Measurements from ENCODE around the gene KLF17.

KLF17 gene, protein sequence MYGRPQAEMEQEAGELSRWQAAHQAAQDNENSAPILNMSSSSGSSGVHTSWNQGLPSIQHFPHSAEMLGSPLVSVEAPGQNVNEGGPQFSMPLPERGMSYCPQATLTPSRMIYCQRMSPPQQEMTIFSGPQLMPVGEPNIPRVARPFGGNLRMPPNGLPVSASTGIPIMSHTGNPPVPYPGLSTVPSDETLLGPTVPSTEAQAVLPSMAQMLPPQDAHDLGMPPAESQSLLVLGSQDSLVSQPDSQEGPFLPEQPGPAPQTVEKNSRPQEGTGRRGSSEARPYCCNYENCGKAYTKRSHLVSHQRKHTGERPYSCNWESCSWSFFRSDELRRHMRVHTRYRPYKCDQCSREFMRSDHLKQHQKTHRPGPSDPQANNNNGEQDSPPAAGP

DNA sequence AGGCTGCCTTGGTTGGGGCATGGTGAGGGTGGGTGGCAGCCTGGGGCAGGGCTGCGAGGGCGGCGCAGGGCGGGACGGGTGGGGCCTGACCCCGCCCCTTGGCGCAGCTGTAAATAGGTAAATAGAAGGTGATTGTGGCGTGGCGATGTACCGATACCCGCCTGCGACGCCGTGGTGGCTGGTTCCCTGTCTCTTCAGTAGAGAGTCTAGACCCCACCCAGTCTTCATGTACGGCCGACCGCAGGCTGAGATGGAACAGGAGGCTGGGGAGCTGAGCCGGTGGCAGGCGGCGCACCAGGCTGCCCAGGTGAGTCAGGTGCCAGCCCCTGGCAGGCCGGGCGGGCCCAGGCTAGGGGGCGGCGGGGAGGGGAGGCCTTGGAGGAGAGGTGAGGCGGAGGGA is at the start of gene KLF17:
KLF17 (plus strand) TSS at position 140 of the 400 bp plus-strand sequence; CDS start at position 227, 87 bp downstream.
- ATAC-seq = no peak

DNA sequence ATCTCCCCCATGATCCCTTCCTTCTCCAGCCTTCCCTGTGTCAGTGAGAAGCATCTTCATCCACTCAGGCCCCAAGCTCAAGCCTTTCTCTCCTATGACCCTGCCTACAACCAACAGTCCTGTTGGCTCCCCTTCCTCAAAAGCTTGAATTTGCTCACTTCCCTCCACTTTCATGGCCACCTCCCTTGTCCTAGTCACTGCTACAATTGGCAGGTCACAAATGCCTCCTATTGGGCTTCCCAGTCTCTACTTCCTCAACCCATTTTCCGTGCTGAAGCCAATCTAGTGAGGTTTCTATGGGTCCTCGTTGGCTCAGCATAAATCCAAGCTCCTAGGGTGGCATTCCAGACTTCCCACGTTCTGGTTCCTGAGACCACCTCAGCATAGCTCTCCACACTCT is 47.2 kb upstream of the KLF17 start:
- no peak for ATAC-seq

DNA sequence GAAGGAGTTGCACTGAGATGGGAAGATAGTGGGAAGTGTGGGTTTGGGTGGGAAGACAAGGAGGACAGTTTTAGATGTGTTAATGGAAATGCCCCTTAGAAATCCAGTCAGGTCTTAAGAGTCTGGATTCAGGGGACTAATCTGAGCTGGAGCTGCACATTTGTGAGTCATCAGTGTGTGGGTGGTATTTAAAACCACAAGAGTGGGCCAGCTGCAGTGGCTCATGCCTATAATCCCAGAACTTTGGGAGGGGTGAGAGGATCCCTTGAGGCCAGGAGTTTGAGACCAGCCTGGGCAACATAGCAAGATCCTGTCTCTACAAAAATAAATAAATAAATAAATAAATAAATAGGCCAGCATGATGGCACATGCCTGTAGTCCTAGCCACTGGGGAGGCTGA is 46.4 kb upstream of the KLF17 start:
- ATAC-seq = peak in 1 of 2 donors; percentile 33

DNA sequence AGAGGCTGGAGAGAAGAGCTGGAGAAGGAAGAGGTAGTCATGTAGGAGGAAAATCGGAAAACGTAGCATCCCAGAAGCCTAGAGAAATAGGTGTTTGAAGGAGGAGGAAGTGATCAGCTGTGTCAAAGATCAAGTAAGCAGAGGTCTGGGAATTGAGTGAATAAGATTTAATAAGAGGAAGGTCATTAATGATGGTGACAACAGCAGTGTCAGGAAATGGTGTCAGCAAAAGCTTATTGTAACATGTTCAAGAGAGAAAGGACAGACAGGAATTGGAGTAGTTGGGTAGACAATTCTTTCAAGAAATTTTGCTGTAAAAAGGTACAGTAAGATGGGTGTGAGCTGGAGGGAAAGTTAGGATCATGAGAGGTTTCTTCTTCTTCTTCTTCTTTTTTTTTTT is 45.8 kb upstream of the KLF17 start:
- ATAC-seq = no peak

DNA sequence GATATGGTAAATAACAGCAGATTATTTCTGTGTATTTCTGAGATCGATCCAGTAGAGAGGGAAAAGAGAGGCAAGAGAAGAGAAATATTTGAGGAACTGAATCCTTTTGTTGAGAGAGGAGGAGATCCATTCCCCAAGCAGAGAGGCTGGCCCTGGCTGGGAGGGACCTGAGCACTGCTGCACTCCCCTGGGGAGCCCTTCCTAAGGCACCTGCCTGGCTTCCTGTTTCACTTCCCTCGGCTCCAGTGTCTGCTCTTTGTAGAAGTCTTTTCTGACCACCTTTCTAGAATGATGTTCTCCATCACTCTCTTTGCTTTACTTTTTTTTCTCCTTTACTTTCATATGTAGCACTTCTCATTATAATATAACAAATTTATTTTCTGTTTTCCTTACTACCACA is 45.1 kb upstream of the KLF17 start:
- no peak for ATAC-seq

DNA sequence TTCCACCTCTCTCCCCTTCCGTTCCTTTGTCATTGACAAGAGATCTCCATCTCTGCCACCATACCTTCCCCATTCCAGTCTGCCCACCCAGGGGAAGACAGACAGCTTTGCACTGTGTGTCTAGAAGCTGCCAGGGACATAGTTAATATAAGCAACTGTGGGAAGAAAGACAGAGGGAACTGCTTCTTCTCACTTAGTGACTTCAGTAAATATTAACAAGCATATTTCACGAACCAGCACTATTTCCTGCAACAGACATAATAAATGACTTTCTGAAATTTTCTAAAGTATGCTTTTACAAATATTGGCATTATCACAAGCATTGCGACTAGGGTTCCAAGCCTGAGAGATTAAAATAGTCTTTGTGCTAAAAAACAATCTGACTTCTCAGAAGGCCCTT is 44.2 kb upstream of the KLF17 start:
- no peak for ATAC-seq

DNA sequence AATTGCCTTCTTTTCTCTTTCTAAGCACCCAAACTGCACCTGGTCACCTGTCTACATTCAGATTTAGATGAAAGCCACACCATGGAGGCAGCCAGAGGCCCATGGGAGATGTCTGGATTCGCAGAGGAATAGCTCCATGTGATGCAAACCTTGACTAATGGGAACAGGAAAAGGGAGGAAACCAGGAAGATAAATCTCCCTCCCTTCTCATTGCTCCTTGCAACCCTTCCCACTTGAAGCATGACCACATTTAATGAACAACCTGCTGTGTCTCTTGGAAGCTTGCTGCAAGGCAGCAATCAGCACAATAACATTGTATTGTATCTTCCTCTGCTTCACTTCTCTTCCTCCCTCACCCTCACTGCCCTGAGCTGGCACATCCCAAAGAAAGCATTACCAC is 42.6 kb upstream of the KLF17 start:
- no peak for ATAC-seq

DNA sequence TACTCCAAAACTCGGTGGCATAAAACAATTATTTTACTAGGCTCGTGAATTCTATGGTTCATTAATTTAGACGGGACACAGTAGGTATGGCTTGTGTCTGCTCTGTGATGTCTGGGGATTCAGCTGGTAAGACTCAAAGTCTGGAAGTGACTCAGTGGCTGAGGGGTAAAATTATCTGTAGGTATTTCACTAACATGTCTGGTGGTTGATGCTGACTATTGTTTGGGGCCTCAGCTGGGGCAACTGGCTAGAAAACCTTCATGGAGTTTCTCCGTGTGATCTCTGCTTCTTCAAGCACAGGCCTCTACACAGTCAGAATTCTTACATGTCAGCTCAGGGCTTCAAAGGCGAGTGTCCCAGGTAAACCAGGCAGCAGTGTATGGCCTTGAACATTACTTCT is 41.2 kb upstream of the KLF17 start:
- ATAC-seq = no peak

DNA sequence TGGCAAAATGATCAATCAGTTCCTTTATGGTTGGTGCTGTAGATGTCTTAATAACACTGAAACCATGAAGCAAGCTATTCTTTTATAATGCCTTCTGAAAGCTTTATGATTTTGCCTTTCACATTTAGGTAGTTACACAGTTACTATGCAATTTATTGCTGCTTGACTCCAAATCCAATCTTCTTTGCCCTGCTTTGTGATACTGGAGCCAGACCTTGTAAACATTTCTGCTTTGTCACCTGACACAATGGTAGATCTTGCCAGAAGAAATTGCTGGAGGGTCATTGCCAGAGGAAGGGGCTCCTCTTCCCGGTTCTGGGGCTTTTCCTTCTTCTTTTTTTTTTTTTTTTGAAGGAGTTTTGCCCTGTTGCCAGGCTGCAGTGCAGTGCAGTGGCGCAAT is 40.5 kb upstream of the KLF17 start:
- ATAC-seq = no peak

DNA sequence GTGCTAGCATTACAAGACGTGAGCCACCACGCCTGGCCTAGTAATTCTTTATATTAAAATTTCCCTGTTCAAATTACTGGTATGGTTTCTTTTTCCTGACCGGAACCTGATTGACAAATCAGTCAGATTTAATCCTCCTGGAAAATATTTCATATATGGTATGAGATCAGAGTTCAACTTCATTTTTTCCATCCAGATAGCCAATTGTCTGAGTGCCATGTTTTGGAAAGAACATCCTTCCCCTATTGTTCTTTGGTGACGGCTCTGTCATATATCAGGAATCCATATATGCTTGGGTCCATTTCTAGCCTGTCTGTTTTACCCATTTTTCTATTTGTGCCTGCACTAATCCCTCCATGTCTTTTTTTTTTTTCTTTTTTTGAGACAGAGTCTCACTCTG is 39.1 kb upstream of the KLF17 start:
- no peak for ATAC-seq

DNA sequence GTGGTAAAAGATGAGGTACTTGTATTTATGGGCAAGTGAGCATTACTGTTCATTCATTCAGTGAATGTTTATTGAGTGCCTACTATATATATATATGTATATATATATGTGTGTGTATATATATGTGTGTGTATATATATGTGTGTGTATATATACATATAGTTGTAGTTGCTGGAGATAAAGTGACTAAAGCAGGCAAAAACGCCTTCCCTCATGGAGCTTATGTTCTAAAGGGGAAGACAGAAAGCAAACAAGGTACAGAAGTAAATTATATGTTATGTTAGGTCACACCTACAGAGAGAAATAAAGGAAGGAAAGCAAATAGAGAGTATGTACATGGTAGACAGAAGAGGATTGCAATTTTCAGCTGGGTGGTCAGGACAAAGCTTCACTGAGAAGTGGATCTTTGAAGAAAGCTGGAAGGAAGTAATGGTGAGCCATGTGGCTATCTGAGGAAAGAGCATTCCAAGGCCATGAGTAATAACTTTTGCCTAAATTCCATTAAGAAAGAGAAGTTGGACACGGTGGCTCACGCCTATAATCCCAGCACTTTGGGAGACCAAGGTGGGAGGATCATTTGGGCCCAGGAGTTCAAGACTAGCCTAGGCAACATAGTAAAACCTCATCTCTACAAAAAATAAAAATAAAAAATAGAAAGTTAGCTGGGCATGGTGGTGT is 33.5 kb upstream of the KLF17 start:
- no peak for ATAC-seq

DNA sequence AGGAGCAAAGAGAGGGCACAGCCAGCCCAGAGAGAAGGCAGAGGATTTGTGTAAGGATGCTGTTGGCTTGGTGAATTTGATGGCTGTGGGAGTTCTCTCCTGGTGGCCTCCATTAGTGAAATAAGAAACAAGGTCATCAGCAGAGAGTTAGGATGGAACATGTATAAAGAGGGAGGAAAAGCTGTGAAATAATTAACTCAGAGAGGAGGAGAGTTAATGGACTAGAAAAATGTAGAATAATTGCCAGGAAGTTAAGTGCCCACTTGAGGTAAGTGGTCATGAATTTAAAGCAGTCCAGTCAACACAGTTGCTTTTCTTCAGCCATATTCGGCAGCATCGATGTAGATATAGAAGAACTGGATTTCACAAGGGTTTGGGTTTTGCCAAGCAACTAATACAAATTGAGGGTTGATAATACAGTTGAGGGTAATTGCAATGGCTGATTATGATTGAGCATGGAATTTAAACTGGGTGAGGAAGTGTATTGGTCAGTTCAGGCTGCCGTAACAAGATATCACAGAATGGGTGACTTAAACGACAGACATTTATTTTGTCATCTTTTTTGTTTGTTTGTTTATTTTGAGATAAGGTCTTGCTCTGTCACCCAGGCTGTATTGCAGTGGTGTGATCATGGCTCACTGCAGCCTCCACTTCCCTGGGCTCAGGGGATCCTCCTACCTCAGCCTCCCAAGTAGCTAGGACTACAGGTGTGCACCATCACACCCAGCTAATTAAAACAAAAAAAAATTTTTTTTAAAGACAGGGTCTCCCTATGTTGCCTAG is 31.7 kb upstream of the KLF17 start:
- ATAC-seq = no peak

DNA sequence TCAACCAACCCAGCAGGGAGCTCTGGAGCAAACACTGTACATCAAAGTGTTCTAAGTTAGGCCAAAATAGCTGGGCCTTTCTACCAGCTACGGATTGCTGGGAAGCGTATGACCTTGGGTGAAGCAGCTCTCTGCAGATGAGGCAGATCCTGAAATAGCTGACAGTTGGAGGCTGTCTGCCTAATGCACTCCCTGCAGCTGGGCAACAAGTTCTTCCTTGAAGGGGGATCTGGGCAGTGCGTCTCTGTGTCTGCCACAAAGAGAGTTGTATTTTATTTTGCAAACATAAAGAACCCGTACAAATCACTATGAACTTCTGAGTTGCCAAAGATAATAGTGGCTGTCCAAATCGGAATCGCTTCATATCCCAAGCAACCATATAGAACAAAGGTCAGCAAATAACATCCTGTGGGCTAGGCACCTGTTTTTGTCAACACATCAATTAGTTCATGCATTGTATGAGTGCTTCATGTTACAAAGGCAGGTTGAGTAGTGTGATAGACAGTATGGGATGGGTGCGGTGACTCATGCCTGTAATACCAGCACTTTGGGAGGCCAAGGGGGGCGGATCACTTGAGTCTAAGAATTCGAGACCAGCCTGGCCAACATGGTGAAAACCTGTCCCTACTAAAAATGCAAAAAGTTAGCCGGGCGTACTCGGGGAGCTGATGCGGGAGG is 29.1 kb upstream of the KLF17 start:
- ATAC-seq = no peak

DNA sequence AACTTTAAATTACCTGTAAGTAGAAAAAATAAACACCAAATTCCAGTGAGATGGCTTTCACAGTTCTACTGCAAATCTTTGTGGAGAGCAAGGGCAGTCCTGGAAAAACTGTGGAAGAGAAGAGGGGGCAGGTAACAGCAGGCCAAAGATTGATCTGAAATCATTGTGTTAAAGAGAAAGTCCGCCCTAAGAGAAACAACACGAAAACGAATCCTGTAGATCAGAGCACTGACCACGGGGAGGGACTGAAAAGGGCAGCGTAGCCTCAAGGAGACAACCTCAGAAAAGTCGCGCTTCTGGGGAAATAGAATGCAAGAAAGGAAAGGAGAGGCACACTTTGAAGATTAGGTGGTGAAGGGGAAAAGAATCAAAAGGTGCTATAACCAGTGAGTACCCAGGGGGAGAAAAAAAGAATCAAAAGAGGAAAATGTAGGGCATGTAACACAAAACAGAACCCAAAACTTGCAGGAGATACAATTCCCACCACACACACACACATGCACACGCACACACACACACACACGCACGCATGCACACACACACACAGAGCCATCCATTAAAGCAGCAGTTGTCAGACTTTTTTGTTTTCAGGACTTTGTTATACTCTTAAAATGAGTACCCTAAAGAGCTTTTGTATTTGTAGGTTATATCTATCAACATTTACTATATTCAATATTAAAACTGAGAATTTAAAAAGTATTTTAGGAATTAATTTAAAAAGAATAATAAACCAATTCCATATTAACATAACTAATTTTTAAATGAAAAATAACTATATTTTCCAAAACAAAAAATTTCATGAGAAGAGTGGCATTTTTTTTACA is 28.0 kb upstream of the KLF17 start:
- ATAC-seq = no peak

DNA sequence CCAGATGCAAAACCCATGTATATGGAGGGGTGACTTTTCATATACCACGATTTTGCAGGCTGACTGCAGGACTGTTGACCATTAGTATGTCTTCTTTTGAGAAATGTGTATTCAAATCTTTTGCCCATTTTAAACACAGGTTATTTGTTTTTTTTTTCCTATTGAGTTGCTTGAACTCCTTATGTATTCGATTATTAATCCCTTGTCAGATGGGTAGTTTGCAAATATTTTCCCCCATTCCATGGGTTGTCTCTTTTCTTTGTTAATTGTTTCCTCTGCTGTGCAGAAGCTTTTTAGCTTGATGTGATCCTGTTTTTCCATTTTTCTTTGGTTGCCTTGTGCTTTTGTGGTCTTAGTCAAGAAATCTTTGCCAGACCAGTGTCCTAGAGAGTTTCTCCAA is 24.6 kb upstream of the KLF17 start:
- no peak for ATAC-seq

DNA sequence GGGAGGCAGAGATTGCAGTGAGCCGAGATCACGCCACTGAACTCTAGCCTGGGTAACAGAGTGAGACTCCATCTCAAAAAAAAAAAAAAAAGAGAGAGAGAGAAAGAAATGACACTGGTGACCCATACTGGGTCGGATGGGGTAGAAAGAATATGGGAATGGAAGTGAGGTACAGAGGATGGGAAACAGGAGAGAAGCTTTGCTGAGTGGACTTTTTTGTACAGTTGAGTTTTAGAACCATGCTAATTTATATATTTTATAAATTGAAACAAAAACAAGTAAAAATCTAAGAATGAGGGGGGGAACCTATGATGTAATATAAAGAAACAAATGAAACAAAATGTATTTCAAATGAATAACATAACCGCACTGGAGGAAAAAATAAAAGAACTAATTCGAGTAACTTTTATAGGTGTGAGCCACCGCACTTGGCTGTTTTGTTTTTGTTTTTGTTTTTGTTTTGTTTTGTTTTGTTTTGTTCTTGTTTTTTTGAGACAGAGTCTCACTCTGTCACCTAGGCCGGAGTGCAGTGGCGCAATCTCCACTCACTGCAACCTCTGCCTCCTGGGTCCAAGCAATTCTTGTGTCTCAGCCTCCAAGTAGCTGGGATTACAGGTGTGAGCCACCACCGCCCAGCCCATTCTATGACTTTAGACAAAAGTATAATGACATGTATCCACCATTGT is 18.3 kb upstream of the KLF17 start:
- ATAC-seq = no peak

DNA sequence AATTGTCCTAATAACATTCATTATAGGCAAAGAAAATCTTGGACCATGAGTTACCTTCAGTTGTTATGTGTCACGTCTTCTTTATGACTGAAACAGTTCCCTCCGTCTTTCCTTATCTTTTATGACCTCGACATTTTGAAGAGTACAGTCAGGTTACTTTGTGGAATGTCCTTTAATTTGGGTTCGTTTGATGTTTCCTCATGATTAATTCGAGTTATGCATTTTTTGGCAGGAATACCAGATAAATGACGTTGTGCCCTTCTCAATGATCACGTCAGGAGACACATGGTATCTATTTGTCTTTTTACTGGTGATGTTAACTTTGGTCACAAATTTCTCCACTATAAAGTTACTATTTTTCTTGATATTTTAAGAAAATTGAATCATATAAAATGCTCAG is 17.3 kb upstream of the KLF17 start:
- no peak for ATAC-seq

DNA sequence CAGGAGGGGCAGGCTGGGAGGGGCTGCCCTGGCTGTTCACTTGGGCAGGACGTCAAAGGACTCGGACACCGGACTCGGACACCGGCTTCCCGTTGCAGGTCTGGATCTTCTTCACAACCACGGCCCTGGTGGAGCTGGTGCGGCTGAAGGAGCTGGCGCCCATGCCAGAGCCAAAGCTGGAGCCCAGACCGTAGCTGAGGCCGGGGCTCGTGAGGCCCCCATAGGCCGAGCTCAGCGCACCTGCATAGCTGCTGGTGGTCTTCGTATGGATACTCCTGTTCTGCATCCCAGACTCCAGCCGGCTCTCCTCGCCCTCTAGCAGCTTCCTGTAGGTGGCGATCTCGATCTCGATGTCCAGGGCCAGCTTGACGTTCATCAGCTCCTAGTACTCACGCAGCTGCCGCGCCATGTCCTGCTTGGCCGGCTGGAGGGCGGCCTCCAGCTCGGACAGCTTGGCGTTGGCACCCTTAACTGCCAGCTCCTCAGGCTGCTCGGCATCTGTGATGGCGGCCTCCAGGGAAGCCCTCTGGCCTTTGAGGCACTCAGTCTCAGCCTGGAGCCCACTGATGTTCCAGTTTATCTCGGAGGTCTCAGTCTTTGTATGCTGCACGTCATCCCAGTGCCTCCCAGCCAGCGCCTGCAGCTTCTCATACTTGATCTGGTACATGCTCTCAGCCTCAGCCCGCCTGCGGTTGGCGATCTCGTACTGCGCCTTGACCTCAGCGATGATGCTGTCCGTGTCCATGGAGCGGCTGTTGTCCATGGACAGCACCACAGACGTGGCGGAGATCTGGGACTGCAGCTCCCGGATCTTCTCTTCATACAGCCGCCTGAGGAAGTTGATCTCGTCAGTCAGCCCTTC is 15.1 kb upstream of the KLF17 start:
- ATAC-seq = no peak

DNA sequence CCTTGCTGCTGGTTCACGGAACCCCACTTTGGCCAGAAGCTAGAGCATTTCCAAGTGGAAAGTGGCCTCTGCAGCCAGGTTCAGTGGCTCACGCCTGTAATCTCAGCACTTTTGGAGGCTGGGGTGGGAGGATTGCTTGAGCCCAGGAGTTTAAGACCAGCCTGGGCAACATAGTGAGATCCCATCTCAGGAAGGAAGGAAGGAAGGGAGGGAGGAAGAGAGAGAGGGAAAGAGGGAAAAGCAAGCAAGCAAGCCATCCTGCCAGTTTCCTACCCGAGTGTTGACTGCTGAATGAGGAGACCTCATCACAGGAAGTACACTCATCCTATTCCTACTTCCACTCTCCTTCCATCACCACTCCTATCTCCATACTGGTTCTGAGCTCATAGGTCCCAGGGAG is 12.8 kb upstream of the KLF17 start:
- no peak for ATAC-seq

DNA sequence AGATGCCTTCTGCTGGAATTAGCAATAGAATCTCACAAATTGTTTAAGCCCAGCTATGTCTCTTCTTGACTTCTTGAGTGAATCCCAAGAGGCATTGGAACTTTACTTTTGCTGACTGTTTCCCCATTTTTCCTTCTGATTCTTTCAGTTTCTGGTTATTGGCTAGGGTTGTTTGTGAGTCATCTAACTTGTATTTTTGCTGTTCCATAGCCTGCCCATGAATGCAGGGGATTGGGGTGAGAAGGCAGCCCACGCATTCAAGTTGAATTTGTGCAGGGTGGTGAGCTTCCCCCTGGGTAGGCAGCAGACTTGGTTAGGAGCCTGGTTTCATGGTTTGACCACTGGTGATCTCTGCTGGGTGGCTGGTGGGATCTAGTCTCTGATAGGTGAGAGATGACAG is 10.4 kb upstream of the KLF17 start:
- no peak for ATAC-seq

DNA sequence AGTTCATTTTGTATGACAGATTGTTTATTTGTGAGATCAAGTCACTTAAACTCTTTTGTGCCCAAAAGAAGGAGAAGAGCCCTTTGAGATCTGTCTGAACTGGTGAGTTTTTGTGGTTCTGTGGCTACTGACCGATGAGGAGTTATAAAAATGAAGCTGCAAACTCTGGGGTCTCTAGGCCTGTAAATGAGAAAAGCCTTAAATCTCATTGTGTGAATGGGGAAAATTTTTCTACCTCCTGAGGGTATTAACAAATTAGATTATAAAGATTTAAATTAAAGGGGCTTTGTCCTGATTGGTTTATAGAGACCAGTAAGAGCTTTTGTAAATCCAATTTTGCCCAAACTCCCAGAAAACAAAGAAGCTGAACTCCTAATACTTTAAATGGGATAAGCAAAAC is 9.7 kb upstream of the KLF17 start:
- no peak for ATAC-seq
